Measurements from ENCODE around the gene PDCD4. TPM values are rescaled to one million over a fixed set of nuclear protein-coding genes. Genes with fewer than 3 reads are reported as not detected.
A peak's percentile ranks its signal among the peaks of the same experiment; 100 is the strongest.

Gene PDCD4
- total and polyA plus RNA-seq, 2 of the 13 experiments (the other 11 are each of a cell fraction or from before 2014, with no cell fraction given): 22.8 to 56.2 TPM

DNA sequence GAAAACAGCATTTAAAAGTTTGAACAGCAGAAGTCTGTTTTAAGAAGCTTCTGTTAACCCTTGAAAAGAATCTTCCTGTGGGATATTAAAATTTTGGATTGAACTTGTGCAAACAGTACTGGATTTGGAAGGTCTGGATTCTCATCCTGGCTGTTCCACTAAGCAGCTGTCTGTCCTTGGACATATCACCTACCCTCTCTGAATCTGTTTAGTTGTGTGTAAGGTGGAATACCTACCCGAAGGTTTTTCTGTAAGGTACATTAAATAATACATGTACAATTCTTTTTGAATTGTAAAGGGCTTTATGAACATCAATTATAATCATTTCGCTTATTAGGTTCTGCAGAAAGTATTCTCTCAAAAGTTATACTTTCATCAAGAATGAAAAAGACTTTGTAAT, 2.2 kb downstream of the PDCD4 start:
- in situ Hi-C loops (cut with HindIII; ENCODE audit: extremely low pct_ligation_motif_present, low pct_unique_long_range_greater_than_20kb): no loop called here
- ATAC-seq: no peak
- CTCF ChIA-PET (ENCODE audit: low intra/inter-chr PET ratio, low total read pairs): interaction anchor here (0.6 kb wide), 1 partner anchor 21 kb away, joined by 3 read pairs; no protein-coding TSS in a partner anchor
- peaks cover 6% of the 10 kb centered on the region; the same call in 1 of the 2 replicates for H4K20me1 ChIP-seq (ENCODE audit: insufficient read depth, low read length)
- peaks cover 30% of the 10 kb centered on the region for H3K79me2 ChIP-seq (ENCODE audit: insufficient read depth, low read length)
- H2AFZ ChIP-seq (ENCODE audit: low read length): no peak overlapping the region
- POLR2A ChIA-PET: interaction anchor here (1.9 kb wide), 1 partner anchor 28 kb away, joined by 16 read pairs; no protein-coding TSS in a partner anchor
- peak overlapping the region; percentile 92 for H3K27ac ChIP-seq (ENCODE audit: extremely low read length, insufficient read depth, low read length)
- FAIRE-seq: no peak
- peaks cover 40% of the 10 kb centered on the region for H3K4me1 ChIP-seq (ENCODE audit: insufficient read depth, low read length)
- 58% methylated on average over 2 of the region's 2 CpGs for WGBS (ENCODE audit: low lambda C conversion rate)
- H3K4me3 ChIP-seq (replicated peaks in 1 of 3; ENCODE audit: insufficient read depth in 1 of 3, low read depth in 2 of 3, low read length in 3 of 3): peak overlapping the region; percentile 72 to 82 (median 76); a peak in 4 of 6 replicates
- no TSS peak for BruUV-seq (replicated peaks)
- peak overlapping the region; percentile 78; the same call in 1 of the 2 replicates for H3K9ac ChIP-seq (ENCODE audit: insufficient read depth, low read depth, low read length)
- no peaks in the 10 kb centered on the region for H3K9me3 ChIP-seq (ENCODE audit: low read length)
- no peak for TF ChIP-seq SMARCE1 (IDR thresholded peaks at IDR 0.05; ENCODE audit: borderline replicate concordance)
- TF ChIP-seq RBFOX2 (IDR thresholded peaks at IDR 0.05; ENCODE audit: low read depth, low read length): 0 out of 2 replicates have a peak, but pooled peaks have one; percentile 1
- no peak for DNase-seq (ENCODE audit: low spot score)
- H3K4me2 ChIP-seq (ENCODE audit: low read depth, low read length): peak overlapping the region; percentile 79
- peaks cover 2 to 19% of the 10 kb centered on the region in 2 experiments for H3K36me3 ChIP-seq (replicated peaks in 1 of 2; ENCODE audit: control insufficient read depth in 1 of 2, insufficient read depth in 2 of 2, low read length in 2 of 2)
- intact Hi-C loops (cut with micrococcal nuclease; ENCODE audit: unreplicated experiment): loop anchor here (5.0 kb wide), 3 partner anchors 42 to 127 kb away; no protein-coding TSS in a partner anchor
- H3K27me3 ChIP-seq (ENCODE audit: control insufficient read depth in 1 of 2, insufficient read depth in 2 of 2, low read length in 2 of 2): no peaks in the 10 kb centered on the region

DNA sequence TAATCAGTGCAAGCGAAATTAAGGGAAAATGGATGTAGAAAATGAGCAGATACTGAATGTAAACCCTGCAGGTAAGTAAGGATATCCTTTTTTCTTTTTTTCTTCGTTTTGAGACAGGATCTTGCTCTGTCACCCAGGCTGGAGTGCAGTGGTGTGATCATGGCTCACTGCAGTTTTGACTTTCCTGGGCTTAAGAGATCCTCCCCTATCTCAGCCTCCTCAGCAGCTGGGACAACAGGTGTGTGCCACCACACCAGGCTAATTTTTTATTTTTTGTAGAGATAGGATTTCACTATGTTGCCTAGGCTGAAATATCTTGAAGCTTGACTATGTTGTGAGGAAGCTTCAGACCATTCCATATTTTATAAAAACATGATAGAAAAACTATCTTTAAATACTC, 4.3 kb downstream of the PDCD4 start:
- Histone ChIP-seq H4K20me1 (ENCODE audit: insufficient read depth, low read length) (peaks cover 6% of the 10 kb centered on the region; the same call in 1 of the 2 replicates), H2AFZ (ENCODE audit: low read length) (no peak overlapping the region), H3K9ac (ENCODE audit: insufficient read depth, low read depth, low read length) (no peak overlapping the region), H3K9me3 (ENCODE audit: low read length) (no peaks in the 10 kb centered on the region), H3K79me2 (ENCODE audit: insufficient read depth, low read length) (peaks cover 30% of the 10 kb centered on the region), H3K27ac (ENCODE audit: extremely low read length, insufficient read depth, low read length) (no peak overlapping the region), H3K4me3 (replicated peaks in 1 of 3; ENCODE audit: insufficient read depth in 1 of 3, low read depth in 2 of 3, low read length in 3 of 3) (no peak overlapping the region), H3K4me2 (ENCODE audit: low read depth, low read length) (no peak overlapping the region), H3K27me3 (ENCODE audit: control insufficient read depth in 1 of 2, insufficient read depth in 2 of 2, low read length in 2 of 2) (no peaks in the 10 kb centered on the region), H3K4me1 (ENCODE audit: insufficient read depth, low read length) (peaks cover 34% of the 10 kb centered on the region), H3K36me3 (replicated peaks in 1 of 2; ENCODE audit: control insufficient read depth in 1 of 2, insufficient read depth in 2 of 2, low read length in 2 of 2) (peaks cover 2 to 21% of the 10 kb centered on the region in 2 experiments)
- in situ Hi-C loops (cut with HindIII; ENCODE audit: extremely low pct_ligation_motif_present, low pct_unique_long_range_greater_than_20kb) (loop anchor here (25.0 kb wide), 1 partner anchor 264 kb away; no protein-coding TSS in a partner anchor), intact Hi-C loops (cut with micrococcal nuclease; ENCODE audit: unreplicated experiment) (no loop called here)
- ATAC-seq (no peak), DNase-seq (ENCODE audit: low spot score) (no peak), FAIRE-seq (no peak)
- 95% methylated on average over 2 of the region's 2 CpGs for WGBS (ENCODE audit: low lambda C conversion rate)
- ChIA-PET POLR2A (interaction anchor here (1.6 kb wide), 1 partner anchor 30 kb away, joined by 6 read pairs; no protein-coding TSS in a partner anchor), CTCF (ENCODE audit: low intra/inter-chr PET ratio, low total read pairs) (no interaction called here)
- BruUV-seq (replicated peaks): no TSS peak
- no peak for TF ChIP-seq TBX2 (CRISPR knock-in tag; IDR thresholded peaks at IDR 0.05; ENCODE audit: borderline replicate concordance)
- no peak for TF ChIP-seq ZNF562 (CRISPR knock-in tag; IDR thresholded peaks at IDR 0.05; ENCODE audit: borderline replicate concordance)
- TF ChIP-seq, protein P1, sequence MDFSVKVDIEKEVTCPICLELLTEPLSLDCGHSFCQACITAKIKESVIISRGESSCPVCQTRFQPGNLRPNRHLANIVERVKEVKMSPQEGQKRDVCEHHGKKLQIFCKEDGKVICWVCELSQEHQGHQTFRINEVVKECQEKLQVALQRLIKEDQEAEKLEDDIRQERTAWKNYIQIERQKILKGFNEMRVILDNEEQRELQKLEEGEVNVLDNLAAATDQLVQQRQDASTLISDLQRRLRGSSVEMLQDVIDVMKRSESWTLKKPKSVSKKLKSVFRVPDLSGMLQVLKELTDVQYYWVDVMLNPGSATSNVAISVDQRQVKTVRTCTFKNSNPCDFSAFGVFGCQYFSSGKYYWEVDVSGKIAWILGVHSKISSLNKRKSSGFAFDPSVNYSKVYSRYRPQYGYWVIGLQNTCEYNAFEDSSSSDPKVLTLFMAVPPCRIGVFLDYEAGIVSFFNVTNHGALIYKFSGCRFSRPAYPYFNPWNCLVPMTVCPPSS (IDR thresholded peaks at IDR 0.05): no peak
- no peak for TF ChIP-seq ZNF747 (CRISPR knock-in tag; IDR thresholded peaks at IDR 0.05; ENCODE audit: borderline replicate concordance)
- TF ChIP-seq U2AF2 (IDR thresholded peaks at IDR 0.05; ENCODE audit: low read depth, low read length): no peak
- no peak for TF ChIP-seq NFYB (CRISPR knock-in tag; IDR thresholded peaks at IDR 0.05)
- TF ChIP-seq SOX13 (IDR thresholded peaks at IDR 0.05): no peak
- no peak for TF ChIP-seq SOX13 (CRISPR knock-in tag; conservative IDR thresholded peaks at IDR 0.05 in 1 of 2, IDR thresholded peaks at IDR 0.05 in 1 of 2)
- no peak for TF ChIP-seq HHEX (CRISPR knock-in tag; IDR thresholded peaks at IDR 0.05)
- no peak for TF ChIP-seq ZNF670 (CRISPR knock-in tag; IDR thresholded peaks at IDR 0.05; ENCODE audit: borderline replicate concordance)
- TF ChIP-seq ZNF530 (CRISPR knock-in tag; IDR thresholded peaks at IDR 0.05; ENCODE audit: low read depth): no peak
- TF ChIP-seq HOXA5 (CRISPR knock-in tag; IDR thresholded peaks at IDR 0.05): no peak
- TF ChIP-seq, protein P2, sequence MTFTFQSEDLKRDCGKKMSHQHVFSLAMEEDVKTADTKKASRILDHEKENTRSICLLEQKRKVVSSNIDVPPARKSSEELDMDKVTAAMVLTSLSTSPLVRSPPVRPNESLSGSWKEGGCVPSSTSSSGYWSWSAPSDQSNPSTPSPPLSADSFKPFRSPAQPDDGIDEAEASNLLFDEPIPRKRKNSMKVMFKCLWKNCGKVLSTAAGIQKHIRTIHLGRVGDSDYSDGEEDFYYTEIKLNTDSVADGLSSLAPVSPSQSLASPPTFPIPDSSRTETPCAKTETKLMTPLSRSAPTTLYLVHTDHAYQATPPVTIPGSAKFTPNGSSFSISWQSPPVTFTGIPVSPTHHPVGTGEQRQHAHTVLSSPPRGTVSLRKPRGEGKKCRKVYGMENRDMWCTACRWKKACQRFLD (CRISPR knock-in tag; IDR thresholded peaks at IDR 0.05; ENCODE audit: borderline replicate concordance): no peak
- no peak for TF ChIP-seq RBM39 (IDR thresholded peaks at IDR 0.05; ENCODE audit: low read depth, low read length, poor library complexity, severe bottlenecking)
- no peak for TF ChIP-seq NFE2L1 (CRISPR knock-in tag; IDR thresholded peaks at IDR 0.05; ENCODE audit: borderline replicate concordance)
